ENCODE measurements around the gene GTF3C6.
A peak's percentile ranks its signal among the peaks of the same experiment; 100 is the strongest.

The GTF3C6 gene

DNA sequence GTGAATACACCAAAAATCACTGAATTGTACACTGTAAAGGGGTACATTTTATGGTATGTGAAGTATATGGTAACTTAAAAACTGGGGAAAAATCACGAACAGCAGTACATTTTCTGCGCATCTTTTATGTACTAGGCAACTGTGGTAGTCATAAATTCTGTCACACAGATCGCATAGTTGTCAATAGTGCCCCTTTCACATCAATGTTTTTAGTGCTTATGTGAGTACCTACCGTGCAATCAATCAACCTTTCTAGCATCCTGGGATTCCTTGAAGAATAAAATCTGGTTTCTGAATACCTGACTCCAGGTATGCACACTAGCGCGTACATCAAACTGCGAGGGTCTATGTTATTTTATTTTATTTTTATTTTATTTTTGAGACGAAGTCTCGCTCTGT is 22.7 kb downstream of the GTF3C6 start:
- TF ChIP-seq EZH2phosphoT487 (IDR thresholded peaks at IDR 0.05; ENCODE audit: borderline replicate concordance): no peak
- TF ChIP-seq, protein P1, sequence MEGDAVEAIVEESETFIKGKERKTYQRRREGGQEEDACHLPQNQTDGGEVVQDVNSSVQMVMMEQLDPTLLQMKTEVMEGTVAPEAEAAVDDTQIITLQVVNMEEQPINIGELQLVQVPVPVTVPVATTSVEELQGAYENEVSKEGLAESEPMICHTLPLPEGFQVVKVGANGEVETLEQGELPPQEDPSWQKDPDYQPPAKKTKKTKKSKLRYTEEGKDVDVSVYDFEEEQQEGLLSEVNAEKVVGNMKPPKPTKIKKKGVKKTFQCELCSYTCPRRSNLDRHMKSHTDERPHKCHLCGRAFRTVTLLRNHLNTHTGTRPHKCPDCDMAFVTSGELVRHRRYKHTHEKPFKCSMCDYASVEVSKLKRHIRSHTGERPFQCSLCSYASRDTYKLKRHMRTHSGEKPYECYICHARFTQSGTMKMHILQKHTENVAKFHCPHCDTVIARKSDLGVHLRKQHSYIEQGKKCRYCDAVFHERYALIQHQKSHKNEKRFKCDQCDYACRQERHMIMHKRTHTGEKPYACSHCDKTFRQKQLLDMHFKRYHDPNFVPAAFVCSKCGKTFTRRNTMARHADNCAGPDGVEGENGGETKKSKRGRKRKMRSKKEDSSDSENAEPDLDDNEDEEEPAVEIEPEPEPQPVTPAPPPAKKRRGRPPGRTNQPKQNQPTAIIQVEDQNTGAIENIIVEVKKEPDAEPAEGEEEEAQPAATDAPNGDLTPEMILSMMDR (conservative IDR thresholded peaks at IDR 0.05; ENCODE audit: low read length): no peak
- Histone ChIP-seq H3K4me2 (ENCODE audit: low read depth, low read length, poor library complexity, severe bottlenecking) (peak overlapping the region; percentile 81), H3K36me3 (ENCODE audit: insufficient read depth, low read length) (peaks cover 7% of the 10 kb centered on the region; the same call in 1 of the 2 replicates), H3K79me2 (ENCODE audit: insufficient read depth, low read length) (peaks cover 45% of the 10 kb centered on the region), H3K4me3 (ENCODE audit: low read length, poor library complexity, severe bottlenecking) (peak overlapping the region; percentile 97), H3K9me2 (replicated peaks; ENCODE audit: low read depth, low read length) (no peaks in the 10 kb centered on the region), H3K27me3 (ENCODE audit: insufficient read depth, low read length, poor library complexity, severe bottlenecking) (no peaks in the 10 kb centered on the region), H3K4me1 (ENCODE audit: insufficient read depth, low read length, poor library complexity, severe bottlenecking) (peaks cover 27% of the 10 kb centered on the region), H3K9ac (ENCODE audit: low read depth, low read length, poor library complexity, severe bottlenecking) (peak overlapping the region; percentile 84), H3F3A (ENCODE audit: low read depth) (no peaks in the 10 kb centered on the region), H4K20me1 (ENCODE audit: insufficient read depth, low read length, poor library complexity, severe bottlenecking) (peaks cover 10% of the 10 kb centered on the region), H3K9me3 (ENCODE audit: insufficient read depth, low read depth, low read length) (no peaks in the 10 kb centered on the region), H2AFZ (ENCODE audit: low read length) (0 out of 2 replicates have a peak overlapping the region, but pooled peaks have one; percentile 12)

DNA sequence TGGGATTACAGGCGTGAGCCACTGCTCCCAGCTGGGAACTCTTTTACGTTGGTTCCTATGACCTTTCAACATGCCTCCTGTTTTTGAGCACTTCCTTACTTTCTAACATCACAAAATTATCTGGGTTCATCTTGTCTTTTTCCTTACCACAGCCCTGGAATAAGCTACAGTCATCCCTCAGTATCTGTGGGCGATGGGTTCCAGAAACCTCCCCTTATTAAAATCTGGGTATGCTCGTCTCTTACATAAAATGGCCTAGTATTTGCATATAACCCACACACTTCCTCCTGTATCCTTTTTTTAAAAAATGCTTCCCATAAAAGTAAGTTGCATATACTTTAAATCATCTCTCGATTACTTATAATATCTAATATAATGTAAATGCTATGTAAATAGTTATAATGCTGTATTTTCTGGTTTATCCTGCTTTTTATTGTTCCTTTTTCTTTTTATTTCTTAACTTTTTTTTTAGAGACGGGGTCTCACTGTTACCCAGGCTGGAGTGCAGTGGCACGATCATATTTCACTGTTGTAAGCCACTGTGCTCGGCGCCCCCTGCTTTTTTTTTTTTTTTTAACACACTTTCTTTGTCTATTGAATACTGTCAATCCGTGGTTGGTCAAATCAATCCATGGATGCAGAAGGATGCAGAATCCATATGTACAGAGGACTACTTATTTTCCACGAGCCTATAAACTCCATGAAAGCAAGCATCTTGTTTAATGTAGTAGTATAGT is 32.5 kb downstream of the GTF3C6 start:
- H3K9me3 ChIP-seq (ENCODE audit: insufficient read depth, low read depth, low read length): no peaks in the 10 kb centered on the region
- no peak overlapping the region for H3K4me3 ChIP-seq (ENCODE audit: low read length, poor library complexity, severe bottlenecking)
- H3K79me2 ChIP-seq (ENCODE audit: insufficient read depth, low read length): peaks cover 33% of the 10 kb centered on the region; the same call in 1 of the 2 replicates
- TF ChIP-seq, protein P1 (conservative IDR thresholded peaks at IDR 0.05; ENCODE audit: low read length): peak; percentile 61
- no peak for TF ChIP-seq EZH2phosphoT487 (IDR thresholded peaks at IDR 0.05; ENCODE audit: borderline replicate concordance)
- no peak overlapping the region for H2AFZ ChIP-seq (ENCODE audit: low read length)
- H3K27me3 ChIP-seq (ENCODE audit: insufficient read depth, low read length, poor library complexity, severe bottlenecking): no peaks in the 10 kb centered on the region
- H3K36me3 ChIP-seq (ENCODE audit: insufficient read depth, low read length): peaks cover 43% of the 10 kb centered on the region; the same call in 1 of the 2 replicates
- H3F3A ChIP-seq (ENCODE audit: low read depth): no peaks in the 10 kb centered on the region
- H3K9me2 ChIP-seq (replicated peaks; ENCODE audit: low read depth, low read length): no peaks in the 10 kb centered on the region
- peaks cover 6% of the 10 kb centered on the region for H3K4me1 ChIP-seq (ENCODE audit: insufficient read depth, low read length, poor library complexity, severe bottlenecking)
- peak overlapping the region; percentile 5 for H3K4me2 ChIP-seq (ENCODE audit: low read depth, low read length, poor library complexity, severe bottlenecking)
- no peak overlapping the region for H3K9ac ChIP-seq (ENCODE audit: low read depth, low read length, poor library complexity, severe bottlenecking)
- H4K20me1 ChIP-seq (ENCODE audit: insufficient read depth, low read length, poor library complexity, severe bottlenecking): no peaks in the 10 kb centered on the region

DNA sequence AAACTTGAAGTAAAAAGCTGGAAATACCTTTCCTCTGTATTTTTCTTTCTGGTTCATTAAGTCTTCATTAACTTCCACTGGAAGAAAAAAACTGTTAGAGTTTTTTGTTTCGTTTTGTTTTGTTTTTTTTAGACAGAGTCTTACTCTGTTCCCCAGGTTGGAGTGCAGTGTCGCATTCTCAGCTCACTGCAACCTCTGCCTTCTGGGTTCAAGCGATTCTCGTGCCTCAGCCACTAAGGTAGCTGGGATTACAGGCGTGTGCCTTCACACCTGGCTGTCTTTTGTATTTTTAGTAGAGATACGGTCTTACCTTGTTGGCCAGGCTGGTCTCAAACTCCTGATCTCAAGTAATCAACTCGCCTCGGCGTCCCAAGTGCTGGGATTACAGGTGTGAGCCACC is 38.2 kb downstream of the GTF3C6 start:
- no peaks in the 10 kb centered on the region for H3K27me3 ChIP-seq (ENCODE audit: insufficient read depth, low read length, poor library complexity, severe bottlenecking)
- H4K20me1 ChIP-seq (ENCODE audit: insufficient read depth, low read length, poor library complexity, severe bottlenecking): no peaks in the 10 kb centered on the region
- H3K9me2 ChIP-seq (replicated peaks; ENCODE audit: low read depth, low read length): no peaks in the 10 kb centered on the region
- H3K9me3 ChIP-seq (ENCODE audit: insufficient read depth, low read depth, low read length): no peaks in the 10 kb centered on the region
- H3K4me3 ChIP-seq (ENCODE audit: low read length, poor library complexity, severe bottlenecking): no peak overlapping the region
- no peaks in the 10 kb centered on the region for H3K4me1 ChIP-seq (ENCODE audit: insufficient read depth, low read length, poor library complexity, severe bottlenecking)
- no peak overlapping the region for H3K9ac ChIP-seq (ENCODE audit: low read depth, low read length, poor library complexity, severe bottlenecking)
- peaks cover 82% of the 10 kb centered on the region; the same call in 1 of the 2 replicates for H3K36me3 ChIP-seq (ENCODE audit: insufficient read depth, low read length)
- no peak for TF ChIP-seq EZH2phosphoT487 (IDR thresholded peaks at IDR 0.05; ENCODE audit: borderline replicate concordance)
- TF ChIP-seq, protein P1 (conservative IDR thresholded peaks at IDR 0.05; ENCODE audit: low read length): no peak
- H2AFZ ChIP-seq (ENCODE audit: low read length): no peak overlapping the region
- peaks cover 19% of the 10 kb centered on the region; the same call in 1 of the 2 replicates for H3K79me2 ChIP-seq (ENCODE audit: insufficient read depth, low read length)
- no peak overlapping the region for H3K4me2 ChIP-seq (ENCODE audit: low read depth, low read length, poor library complexity, severe bottlenecking)
- no peaks in the 10 kb centered on the region for H3F3A ChIP-seq (ENCODE audit: low read depth)
